Transverse colon (tissue), 3 donors: ENCODE results near the gene EIF4B.

Source experiments
- POLR2A ChIP-seq: fragments of 450-650 bp; IDR thresholded peaks from one replicate; pipeline ENCODE4 v1.6.1; 2016; ENCODE audit warnings: antibody characterized with exemption, mild to moderate bottlenecking, moderate library complexity
- TF ChIP-seq, protein P1 (sequence below), 5 experiments: fragments of 200-600 bp in 3 of 5; fragments of 450-650 bp in 2 of 5; sonication (generic) in 3 of 5; IDR thresholded peaks; 1 replicate in 2 of 5; 2 replicates in 3 of 5; pipeline ENCODE4 v1.5.1; 2016 to 2017; ENCODE audit warnings: antibody characterized with exemption in 5 of 5, inconsistent platforms in 3 of 5, mild to moderate bottlenecking in 2 of 5, moderate library complexity in 1 of 5

DNA sequence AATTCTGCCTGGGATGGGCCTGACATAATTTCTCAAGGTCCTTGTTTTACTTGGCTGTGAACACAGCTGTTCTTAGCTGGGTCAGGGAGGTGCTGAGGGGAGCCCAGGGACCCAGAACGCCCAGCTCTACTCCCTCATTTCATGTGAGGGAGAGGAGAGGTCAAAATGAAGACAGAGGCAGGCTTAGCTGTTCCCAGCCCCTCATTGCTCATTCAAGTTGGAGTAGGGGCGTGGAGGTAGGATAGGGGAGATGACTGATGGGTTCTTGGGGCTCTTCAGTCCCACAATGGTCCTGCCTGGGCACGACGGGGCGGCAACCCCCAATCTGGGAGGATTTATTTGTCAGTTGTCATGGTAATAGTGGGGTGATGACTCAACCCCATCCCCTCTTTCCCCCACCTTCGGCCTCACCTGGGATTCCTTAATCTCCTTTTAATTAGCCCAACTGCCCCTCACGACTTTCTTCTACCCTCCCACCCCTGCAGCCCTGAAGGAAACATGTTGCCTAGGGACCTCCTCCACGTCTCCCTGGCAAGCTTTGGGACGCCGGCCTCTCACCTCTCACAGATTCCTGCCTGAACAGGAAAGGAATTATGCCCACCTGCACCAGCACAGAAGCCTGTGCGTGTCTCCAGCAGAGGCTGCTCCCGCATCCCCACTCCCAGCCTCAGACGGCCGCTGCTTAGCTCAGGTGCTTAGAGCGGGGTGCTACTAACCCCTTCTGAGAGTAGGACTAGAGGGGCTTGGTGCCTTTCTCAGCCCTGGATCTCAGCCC lies 62.7 kb downstream of the EIF4B start:
- TF ChIP-seq, protein P1, sequence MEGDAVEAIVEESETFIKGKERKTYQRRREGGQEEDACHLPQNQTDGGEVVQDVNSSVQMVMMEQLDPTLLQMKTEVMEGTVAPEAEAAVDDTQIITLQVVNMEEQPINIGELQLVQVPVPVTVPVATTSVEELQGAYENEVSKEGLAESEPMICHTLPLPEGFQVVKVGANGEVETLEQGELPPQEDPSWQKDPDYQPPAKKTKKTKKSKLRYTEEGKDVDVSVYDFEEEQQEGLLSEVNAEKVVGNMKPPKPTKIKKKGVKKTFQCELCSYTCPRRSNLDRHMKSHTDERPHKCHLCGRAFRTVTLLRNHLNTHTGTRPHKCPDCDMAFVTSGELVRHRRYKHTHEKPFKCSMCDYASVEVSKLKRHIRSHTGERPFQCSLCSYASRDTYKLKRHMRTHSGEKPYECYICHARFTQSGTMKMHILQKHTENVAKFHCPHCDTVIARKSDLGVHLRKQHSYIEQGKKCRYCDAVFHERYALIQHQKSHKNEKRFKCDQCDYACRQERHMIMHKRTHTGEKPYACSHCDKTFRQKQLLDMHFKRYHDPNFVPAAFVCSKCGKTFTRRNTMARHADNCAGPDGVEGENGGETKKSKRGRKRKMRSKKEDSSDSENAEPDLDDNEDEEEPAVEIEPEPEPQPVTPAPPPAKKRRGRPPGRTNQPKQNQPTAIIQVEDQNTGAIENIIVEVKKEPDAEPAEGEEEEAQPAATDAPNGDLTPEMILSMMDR (IDR thresholded peaks at IDR 0.05): no peak
- no peak for TF ChIP-seq POLR2A
